ENCODE results near the gene TMEM222.

Gene TMEM222

GRCh38 chr1:27360159-27361043 lies 38.4 kb downstream of the TMEM222 start:
- DNase-seq, result no peak

- DNase-seq, result no peak
These were observed 39.1 kb downstream of the TMEM222 start for GRCh38 chr1:27361044-27361402.

GRCh38 chr1:27361553-27361952 lies 39.6 kb downstream of the TMEM222 start:
- DNase-seq, result no peak

- DNase-seq, result no peak
These were observed 42.1 kb downstream of the TMEM222 start for GRCh38 chr1:27363766-27364695.

- no peak for DNase-seq
These were observed 42.9 kb downstream of the TMEM222 start for GRCh38 chr1:27364696-27365371.

GRCh38 chr1:27365372-27366112 lies 43.6 kb downstream of the TMEM222 start:
- peak; percentile 82 for DNase-seq

GRCh38 chr1:27366113-27366410 lies 44.1 kb downstream of the TMEM222 start:
- DNase-seq, result peak; percentile 55

GRCh38 chr1:27366411-27367159 lies 44.6 kb downstream of the TMEM222 start, which contains the start of gene MAP3K6:
MAP3K6 (minus strand) TSS chr1:27366961; CDS start chr1:27366597, 364 bp downstream.
- DNase-seq, result peak; percentile 70

GRCh38 chr1:27367160-27367650 lies 45.2 kb downstream of the TMEM222 start:
- peak; percentile 53 for DNase-seq

GRCh38 chr1:27368869-27369582 lies 47.1 kb downstream of the TMEM222 start:
- DNase-seq, result no peak

- DNase-seq, result no peak
These were observed 50.3 kb downstream of the TMEM222 start for GRCh38 chr1:27372022-27372807.

GRCh38 chr1:27372808-27373690 lies 51.1 kb downstream of the TMEM222 start:
- DNase-seq, result no peak

- no peak for DNase-seq
These were observed 52.6 kb downstream of the TMEM222 start, which contains the start of gene FCN3 for GRCh38 chr1:27374362-27375086. FCN3 (minus strand) TSS chr1:27374824; CDS start chr1:27374818, 6 bp downstream.

- DNase-seq, result no peak
These were observed 56.0 kb downstream of the TMEM222 start for GRCh38 chr1:27377760-27378495.

- DNase-seq, result no peak
These were observed 57.7 kb downstream of the TMEM222 start for GRCh38 chr1:27379564-27380122.

- no peak for DNase-seq
These were observed 58.3 kb downstream of the TMEM222 start for GRCh38 chr1:27380224-27380623.
